ENCODE measurements around the gene CPLANE1. TPM values are rescaled to one million over a fixed set of nuclear protein-coding genes. Genes with fewer than 3 reads are reported as not detected.

Gene CPLANE1
- total and polyA plus RNA-seq, 9 of the 15 experiments (the other 6 are each of a cell fraction or from before 2014, with no cell fraction given), result under 0.01 to 0.27 (median 0.08) TPM; not detected in 2

GRCh38 chr5:37172957-37173356 lies 76.2 kb downstream of the CPLANE1 start:
- FAIRE-seq (no peak), DNase-seq (ENCODE audit: extremely low read depth in 1 of 4, low spot score in 3 of 4) (no peak), ATAC-seq (no peak)
- H3K4me1 ChIP-seq (replicated peaks in 1 of 2; ENCODE audit: control insufficient read depth in 2 of 2, insufficient read depth in 2 of 2, low read length in 2 of 2), result no peaks in the 10 kb centered on the region
- 4% methylated on average over 2 of the region's 2 CpGs for WGBS (ENCODE audit: insufficient coverage, low coverage, missing lambda C conversion rate)
- no peaks in the 10 kb centered on the region for H4K20me1 ChIP-seq (replicated peaks; ENCODE audit: control insufficient read depth, insufficient read depth, low read length)
- no peaks in the 10 kb centered on the region for H3K9me3 ChIP-seq (replicated peaks; ENCODE audit: control insufficient read depth, insufficient read depth, low read depth, low read length)
- H3K4me2 ChIP-seq (ENCODE audit: insufficient read depth, low read length), result no peak overlapping the region
- TF ChIP-seq C11orf30 (IDR thresholded peaks at IDR 0.05; ENCODE audit: low read depth) (no peak), BCL6 (CRISPR knock-in tag; IDR thresholded peaks at IDR 0.05) (no peak), MITF (IDR thresholded peaks at IDR 0.05) (no peak), POLR2A (conservative IDR thresholded peaks at IDR 0.05) (no peak), ZNF232 (CRISPR knock-in tag; IDR thresholded peaks at IDR 0.05) (no peak), OTX1 (CRISPR knock-in tag; IDR thresholded peaks at IDR 0.05) (no peak), ZNF586 (CRISPR knock-in tag; conservative IDR thresholded peaks at IDR 0.05) (no peak), MYBL2 (IDR thresholded peaks at IDR 0.05; ENCODE audit: low read depth) (no peak), MYBL2 (CRISPR knock-in tag; IDR thresholded peaks at IDR 0.05; ENCODE audit: borderline replicate concordance) (no peak), HES1 (IDR thresholded peaks at IDR 0.05; ENCODE audit: low read depth) (no peak), MEIS2 (IDR thresholded peaks at IDR 0.05; ENCODE audit: partially characterized antibody) (no peak), YBX1 (IDR thresholded peaks at IDR 0.05) (no peak), CHCHD3 (CRISPR knock-in tag; IDR thresholded peaks at IDR 0.05) (no peak), ZMIZ1 (IDR thresholded peaks at IDR 0.05; ENCODE audit: low read depth in 2 of 2, low read length in 2 of 2) (no peak)
- H3K4me3 ChIP-seq, result no peak overlapping the region
- in situ Hi-C loops (cut with MboI), result no loop called here
- intact Hi-C loops (cut with micrococcal nuclease), result no loop called here
- H3K27ac ChIP-seq (ENCODE audit: extremely low read depth, low read depth, low read length), result no peak overlapping the region
- H3K27me3 ChIP-seq (ENCODE audit: control insufficient read depth in 2 of 2, insufficient read depth in 2 of 2, low read length in 2 of 2), result peaks cover 22 to 23% of the 10 kb centered on the region in 2 experiments; a peak in 3 of 5 replicates
- CTCF ChIA-PET (ENCODE audit: low intra/inter-chr PET ratio), result no interaction called here
- BruUV-seq (replicated peaks), result no TSS peak
- H3K9me1 ChIP-seq (ENCODE audit: control insufficient read depth, insufficient read depth, low read length), result no peaks in the 10 kb centered on the region
- POLR2A ChIA-PET, result interaction anchor here (0.7 kb wide), 1 partner anchor 19 kb away, joined by 3 read pairs; no protein-coding TSS in a partner anchor
- H2AFZ ChIP-seq (ENCODE audit: low read depth, low read length), result no peak overlapping the region
- H3K9ac ChIP-seq (ENCODE audit: insufficient read depth in 1 of 2, low read depth in 2 of 2, low read length in 2 of 2), result no peak overlapping the region
- no peaks in the 10 kb centered on the region for H3K36me3 ChIP-seq (ENCODE audit: control insufficient read depth, insufficient read depth, low read length)
- no peaks in the 10 kb centered on the region for H3K79me2 ChIP-seq (ENCODE audit: control insufficient read depth, insufficient read depth, low read length)
